GM12878 (cell line): ENCODE measurements around the gene NPNT. TPM values are rescaled to one million over a fixed set of nuclear protein-coding genes. Genes with fewer than 3 reads are reported as not detected.

ENCODE experiments used
- ATAC-seq: fragments of 200-7000 bp; cut with Tn5 transposase; 3 replicates; pipeline ENCODE4 v1.9.1; 2020; ENCODE audit warnings: mild to moderate bottlenecking, moderate library complexity
- BruUV-seq: library from RNA; stranded (reverse); fragments of 400-500 nt; replicated peaks from 2 replicates; lab custom pipeline; 2021; lab: Mats Ljungman, UMichigan
- CTCF ChIA-PET: fragments of 300-600 bp; sonication (Branson Sonifier 250); formaldehyde crosslinking; extraction: SDS; loops from one replicate; lab custom pipeline; 2021; ENCODE audit warnings: inconsistent platforms; lab: Yijun Ruan, JAX
- POLR2A ChIA-PET: fragments of 350-600 bp; formaldehyde crosslinking; extraction: SDS; loops from one replicate; lab custom pipeline; 2021; ENCODE audit warnings: inconsistent platforms; lab: Charles Lee
- RAD21 ChIA-PET: fragments of 300-600 bp; sonication (Branson Sonifier 250); formaldehyde crosslinking; loops from one replicate; lab custom pipeline; 2023; ENCODE audit warnings: antibody characterized with exemption; ENCODE audit not compliant: unreplicated experiment; lab: Charles Lee
- SMC1A ChIA-PET: fragments of 300-600 bp; sonication (Branson Sonifier 250); formaldehyde crosslinking; loops from one replicate; lab custom pipeline; 2023; ENCODE audit not compliant: unreplicated experiment, uncharacterized antibody; lab: Charles Lee
- DNase-seq: peaks from one replicate; pipeline ENCODE4 v3.0.0-alpha.2; 2011; ENCODE audit warnings: low read depth, low spot score
- FAIRE-seq: peaks from 3 replicates; lab custom pipeline; 2011; peaks lifted over from hg19 to GRCh38; lab: Jason Lieb, UNC
- H2AFZ ChIP-seq: 2 replicates; pipeline ENCODE4 v1.6.0; 2011; ENCODE audit warnings: low read depth, low read length, control low read depth; ENCODE audit not compliant: control insufficient read depth
- H3K27ac ChIP-seq: 2 replicates; pipeline ENCODE4 v1.5.1; 2011; ENCODE audit warnings: control low read depth; ENCODE audit not compliant: control insufficient read depth, insufficient read depth
- H3K27me3 ChIP-seq, 2 experiments: replicated peaks in 1 of 2; 2 replicates each; pipeline versions ENCODE4 v1.6.0 to v1.6.1; 2011; ENCODE audit warnings: low read length in 1 of 2; ENCODE audit not compliant: control insufficient read depth in 2 of 2, insufficient read depth in 2 of 2
- H3K36me3 ChIP-seq, 2 experiments: 2 replicates each; pipeline ENCODE4 v1.5.1; 2011; ENCODE audit warnings: low read length in 1 of 2; ENCODE audit not compliant: control insufficient read depth in 2 of 2, insufficient read depth in 2 of 2
- H3K4me1 ChIP-seq: 2 replicates; pipeline ENCODE4 v1.6.1; 2011; ENCODE audit warnings: mild to moderate bottlenecking, low read length, moderate library complexity, mixed read lengths; ENCODE audit not compliant: control insufficient read depth, insufficient read depth
- H3K4me2 ChIP-seq: 2 replicates; pipeline ENCODE4 v1.6.0; 2011; ENCODE audit warnings: control low read depth; ENCODE audit not compliant: control insufficient read depth, insufficient read depth
- H3K4me3 ChIP-seq: fragments of 200-600 bp; sonication (generic); 2 replicates; pipeline ENCODE4 v1.5.1; 2016
- H3K79me2 ChIP-seq: 2 replicates; pipeline ENCODE4 v1.6.0; 2011; ENCODE audit warnings: low read length; ENCODE audit not compliant: control insufficient read depth, insufficient read depth
- H3K9ac ChIP-seq: 2 replicates; pipeline ENCODE4 v1.8.0; 2011; ENCODE audit warnings: low read length, control low read depth, mixed read lengths; ENCODE audit not compliant: control insufficient read depth, insufficient read depth
- H3K9me3 ChIP-seq: replicated peaks from 3 replicates; pipeline ENCODE4 v1.5.1; 2011; ENCODE audit warnings: mild to moderate bottlenecking, low read length; ENCODE audit not compliant: control insufficient read depth, insufficient read depth
- H4K20me1 ChIP-seq: 2 replicates; pipeline ENCODE4 v1.6.0; 2011; ENCODE audit not compliant: control insufficient read depth, insufficient read depth
- CBX3 ChIP-seq: fragments of 200-600 bp; sonication (generic); IDR thresholded peaks from 2 replicates; pipeline ENCODE4 v1.6.1; 2016; ENCODE audit warnings: low read depth, borderline replicate concordance
- ESRRA ChIP-seq: IDR thresholded peaks from 2 replicates; pipeline ENCODE4 v1.6.1; 2012; ENCODE audit warnings: mild to moderate bottlenecking, low read length, improper control_type of control experiment
- EZH2 ChIP-seq: IDR thresholded peaks from 2 replicates; pipeline ENCODE4 v1.6.1; 2012; ENCODE audit warnings: low read depth, mild to moderate bottlenecking, control low read depth, inconsistent platforms, low read length, borderline replicate concordance; ENCODE audit not compliant: control insufficient read depth
- HDGF ChIP-seq: fragments of 450-650 bp; IDR thresholded peaks from 2 replicates; pipeline ENCODE4 v1.6.1; 2016; ENCODE audit warnings: antibody characterized with exemption
- LARP7 ChIP-seq: fragments of 450-650 bp; IDR thresholded peaks from 2 replicates; pipeline ENCODE4 v1.6.1; 2017; ENCODE audit warnings: mild to moderate bottlenecking
- MLLT1 ChIP-seq: fragments of 450-650 bp; IDR thresholded peaks from 2 replicates; pipeline ENCODE4 v1.6.1; 2016; ENCODE audit warnings: mild to moderate bottlenecking
- MTA3 ChIP-seq: IDR thresholded peaks from 2 replicates; pipeline ENCODE4 v1.6.1; 2012; ENCODE audit warnings: low read length, inconsistent platforms, borderline replicate concordance
- NFIC ChIP-seq: IDR thresholded peaks from 2 replicates; pipeline ENCODE4 v1.6.1; 2012; ENCODE audit warnings: low read depth, mild to moderate bottlenecking, inconsistent platforms, low read length, moderate library complexity
- PBX3 ChIP-seq: IDR thresholded peaks from 2 replicates; pipeline ENCODE4 v1.6.1; 2011; ENCODE audit warnings: mild to moderate bottlenecking, low read depth, low read length, moderate library complexity; ENCODE audit not compliant: insufficient replicate concordance
- RAD21 ChIP-seq: IDR thresholded peaks from 2 replicates; pipeline ENCODE4 v1.6.1; 2011; ENCODE audit warnings: mild to moderate bottlenecking, low read depth, low read length, moderate library complexity; ENCODE audit not compliant: insufficient read depth
- TBL1XR1 ChIP-seq: IDR thresholded peaks from 2 replicates; pipeline ENCODE4 v1.6.1; 2012; ENCODE audit warnings: low read depth, low read length, improper control_type of control experiment
- WGBS: methylation state at CpG from one replicate; pipeline ENCODE4 v1.1.6; 2016; ENCODE audit warnings: low lambda C conversion rate; ENCODE audit not compliant: insufficient replicate concordance, insufficient coverage; ENCODE audit errors: missing lambda C conversion rate; 5-methylcytosine and 5-hydroxymethylcytosine counted together
- in situ Hi-C: fragments of 300-500 bp; cut with MboI; formaldehyde crosslinking; loops from 9 replicates; pipeline ENCODE4 v1.14.3; 2018; ENCODE audit warnings: mixed read lengths
- intact Hi-C: fragments of 100-400 bp; cut with micrococcal nuclease; formaldehyde crosslinking; loops from one replicate; pipeline ENCODE4 v1.14.2; 2022; ENCODE audit not compliant: unreplicated experiment
- polyA plus RNA-seq, 11 experiments: library from polyadenylated mRNA; depleted of rRNA in 4 of 11; unstranded in 6 of 11; stranded (reverse) in 5 of 11; fragments of >200 nt; fragmentation: Nextera tagmentation in 4 of 11; fragmentation: Illumina TruSeq in 1 of 11; extraction: Ambion mirVana in 4 of 11; extraction: Trizol in 1 of 11; gene quantifications; 1 replicate in 1 of 11; 2 replicates in 10 of 11; pipeline versions ENCODE4 v1.2.1 to v1.2.3, GENCODE V29; 2011 to 2016; ENCODE audit warnings: inconsistent platforms in 2 of 11, missing spikeins in 2 of 11, low read depth in 1 of 11
- total RNA-seq, 4 experiments: library from RNA; depleted of rRNA in 3 of 4; stranded (reverse); fragments of >200 nt in 3 of 4; fragmentation: Illumina TruSeq in 1 of 4; extraction: Trizol in 1 of 4; gene quantifications; 2 replicates each; pipeline versions ENCODE4 v1.2.1 to v1.2.3, GENCODE V29; 2013 to 2021

Gene NPNT
- total and polyA plus RNA-seq, 10 of the 15 experiments (the other 5 are each of a cell fraction or from before 2014, with no cell fraction given), result 0.18 to 70.5 (median 54.1) TPM

GRCh38 chr4:105887508-105887907, 7.8 kb upstream of the NPNT start:
- Histone ChIP-seq H3K27ac (no peak overlapping the region), H3K36me3 (no peaks in the 10 kb centered on the region)
- FAIRE-seq, result no peak

More at GRCh38 chr4:105887508-105887907, 7.8 kb upstream of the NPNT start:
- H3K79me2 ChIP-seq, result no peaks in the 10 kb centered on the region
- no TSS peak for BruUV-seq
- intact Hi-C loops (no loop called here), in situ Hi-C loops (no loop called here)
- SMC1A ChIA-PET, result interaction anchor here (0.9 kb wide), 1 partner anchor 10 kb away, joined by 3 read pairs; no protein-coding TSS in a partner anchor
- H3K9ac ChIP-seq, result no peak overlapping the region
- no peak overlapping the region for H3K4me2 ChIP-seq
- no peaks in the 10 kb centered on the region for H4K20me1 ChIP-seq
- CTCF ChIA-PET, result no interaction called here
- 0% methylated on average over 2 of the region's 2 CpGs for WGBS
- no peak for DNase-seq
- H3K9me3 ChIP-seq, result no peaks in the 10 kb centered on the region
- POLR2A ChIA-PET, result interaction anchor here (0.6 kb wide), 1 partner anchor 12 kb away, joined by 3 read pairs; no protein-coding TSS in a partner anchor
- no peak overlapping the region for H3K4me3 ChIP-seq
- H2AFZ ChIP-seq, result no peak overlapping the region
- no peaks in the 10 kb centered on the region; a peak in 1 of 4 replicates for H3K27me3 ChIP-seq
- RAD21 ChIA-PET, result no interaction called here
- ATAC-seq, result no peak
- TF ChIP-seq TBL1XR1 (no peak), NFIC (no peak), MTA3 (no peak), CBX3 (no peak), PBX3 (no peak), LARP7 (no peak), HDGF (no peak), RAD21 (no peak), ESRRA (no peak), MLLT1 (no peak), EZH2 (no peak)
- H3K4me1 ChIP-seq, result no peaks in the 10 kb centered on the region
